Measurements from ENCODE around the gene RBBP8. TPM values are rescaled to one million over a fixed set of nuclear protein-coding genes. Genes with fewer than 3 reads are reported as not detected.

Gene RBBP8
- total RNA-seq, 1 donor from 2014 or later, result 6.7 TPM

DNA sequence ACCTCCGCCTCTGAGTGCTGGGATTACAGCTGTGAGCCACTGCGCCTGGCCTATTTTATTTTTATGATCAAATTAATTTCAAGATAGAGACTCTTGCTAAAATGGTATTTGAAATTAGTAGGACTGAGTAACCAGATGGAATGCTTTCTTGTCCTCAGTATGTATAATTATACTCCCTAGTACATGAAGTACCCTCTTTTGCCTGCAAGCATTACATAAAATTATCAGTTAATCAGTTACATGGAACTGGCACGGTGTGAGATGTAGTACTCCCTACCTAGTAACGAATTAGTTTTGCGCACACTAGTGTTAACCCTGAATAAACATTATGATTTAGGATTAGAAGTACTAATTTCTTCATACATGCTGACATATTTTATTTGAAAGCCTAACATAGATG is 41.6 kb downstream of the RBBP8 start:
- TF ChIP-seq, protein P1, sequence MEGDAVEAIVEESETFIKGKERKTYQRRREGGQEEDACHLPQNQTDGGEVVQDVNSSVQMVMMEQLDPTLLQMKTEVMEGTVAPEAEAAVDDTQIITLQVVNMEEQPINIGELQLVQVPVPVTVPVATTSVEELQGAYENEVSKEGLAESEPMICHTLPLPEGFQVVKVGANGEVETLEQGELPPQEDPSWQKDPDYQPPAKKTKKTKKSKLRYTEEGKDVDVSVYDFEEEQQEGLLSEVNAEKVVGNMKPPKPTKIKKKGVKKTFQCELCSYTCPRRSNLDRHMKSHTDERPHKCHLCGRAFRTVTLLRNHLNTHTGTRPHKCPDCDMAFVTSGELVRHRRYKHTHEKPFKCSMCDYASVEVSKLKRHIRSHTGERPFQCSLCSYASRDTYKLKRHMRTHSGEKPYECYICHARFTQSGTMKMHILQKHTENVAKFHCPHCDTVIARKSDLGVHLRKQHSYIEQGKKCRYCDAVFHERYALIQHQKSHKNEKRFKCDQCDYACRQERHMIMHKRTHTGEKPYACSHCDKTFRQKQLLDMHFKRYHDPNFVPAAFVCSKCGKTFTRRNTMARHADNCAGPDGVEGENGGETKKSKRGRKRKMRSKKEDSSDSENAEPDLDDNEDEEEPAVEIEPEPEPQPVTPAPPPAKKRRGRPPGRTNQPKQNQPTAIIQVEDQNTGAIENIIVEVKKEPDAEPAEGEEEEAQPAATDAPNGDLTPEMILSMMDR (IDR thresholded peaks at IDR 0.05; ENCODE audit: borderline replicate concordance), result no peak
- Histone ChIP-seq H3K27me3 (ENCODE audit: low read depth) (no peaks in the 10 kb centered on the region), H3K36me3 (peaks cover 3% of the 10 kb centered on the region), H3K9me3 (replicated peaks) (no peaks in the 10 kb centered on the region), H3K4me3 (no peak overlapping the region), H3K4me1 (no peaks in the 10 kb centered on the region), H3K27ac (replicated peaks) (no peak overlapping the region)
- no peak for DNase-seq
- intact Hi-C loops (cut with micrococcal nuclease), result loop anchor here (10.0 kb wide), 1 partner anchor 170 kb away; no protein-coding TSS in a partner anchor

DNA sequence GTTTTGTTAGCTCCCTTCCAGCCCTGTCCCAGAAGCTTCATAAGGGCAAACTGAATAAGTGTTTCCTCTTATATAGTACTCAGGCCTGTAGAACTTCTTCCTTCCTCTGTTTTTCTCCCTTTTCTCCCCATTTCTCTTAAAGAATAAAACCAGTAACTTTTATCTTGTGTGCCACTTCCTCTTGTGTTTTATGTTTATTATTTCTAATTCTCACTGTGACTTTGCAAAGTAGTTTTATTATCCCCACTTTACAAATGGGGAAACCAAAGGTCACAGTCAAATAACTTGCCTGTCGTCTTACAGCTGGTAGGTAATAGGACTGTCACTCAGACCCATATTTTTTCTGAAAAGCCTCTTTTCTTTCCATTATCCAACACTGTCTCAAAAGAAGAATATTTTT is 42.4 kb downstream of the RBBP8 start:
- TF ChIP-seq, protein P1 (IDR thresholded peaks at IDR 0.05; ENCODE audit: borderline replicate concordance), result no peak
- no peaks in the 10 kb centered on the region for H3K4me1 ChIP-seq
- DNase-seq, result no peak
- intact Hi-C loops (cut with micrococcal nuclease), result loop anchor here (10.0 kb wide), 1 partner anchor 171 kb away; no protein-coding TSS in a partner anchor
- H3K27me3 ChIP-seq (ENCODE audit: low read depth), result no peaks in the 10 kb centered on the region
- no peak overlapping the region for H3K27ac ChIP-seq (replicated peaks)
- no peaks in the 10 kb centered on the region for H3K36me3 ChIP-seq
- no peaks in the 10 kb centered on the region for H3K9me3 ChIP-seq (replicated peaks)
- H3K4me3 ChIP-seq, result no peak overlapping the region

GRCh38 chr18:22977847-22978701 is 44.9 kb downstream of the RBBP8 start:
- intact Hi-C loops (cut with micrococcal nuclease), result loop anchor here (10.0 kb wide), 1 partner anchor 173 kb away; no protein-coding TSS in a partner anchor

DNA sequence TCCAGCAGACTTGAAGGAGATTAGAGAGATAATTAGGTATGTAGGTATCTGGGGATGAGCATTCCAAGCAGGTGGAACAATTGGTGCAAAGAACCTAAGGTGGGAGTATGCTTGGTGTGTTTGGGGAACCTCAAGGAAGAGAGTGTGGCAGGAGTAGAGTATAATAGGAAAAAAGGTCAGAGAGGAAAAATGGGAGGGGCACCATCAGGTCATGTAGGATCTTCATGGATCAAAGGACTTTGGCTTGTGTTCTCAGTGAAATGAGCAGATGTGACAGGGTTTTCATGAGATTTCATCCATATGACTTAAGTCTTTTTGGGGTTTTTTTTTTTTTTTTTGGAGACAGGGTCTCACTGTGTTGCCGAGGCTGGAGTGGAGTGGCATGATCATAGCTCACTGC is 47.3 kb downstream of the RBBP8 start:
- H3K4me3 ChIP-seq, result no peak overlapping the region
- intact Hi-C loops (cut with micrococcal nuclease), result loop anchor here (10.0 kb wide), 1 partner anchor 56 kb away; no protein-coding TSS in a partner anchor
- DNase-seq, result no peak
- no peaks in the 10 kb centered on the region for H3K9me3 ChIP-seq (replicated peaks)
- TF ChIP-seq, protein P1 (IDR thresholded peaks at IDR 0.05; ENCODE audit: borderline replicate concordance), result no peak
- H3K27me3 ChIP-seq (ENCODE audit: low read depth), result no peaks in the 10 kb centered on the region
- no peak overlapping the region for H3K27ac ChIP-seq (replicated peaks)
- peaks cover 4% of the 10 kb centered on the region for H3K36me3 ChIP-seq
- no peaks in the 10 kb centered on the region for H3K4me1 ChIP-seq

More at GRCh38 chr18:22977847-22978701, 44.9 kb downstream of the RBBP8 start:
- Histone ChIP-seq H3K4me3 (no peak overlapping the region), H3K27ac (replicated peaks) (no peak overlapping the region), H3K9me3 (replicated peaks) (no peaks in the 10 kb centered on the region), H3K36me3 (no peaks in the 10 kb centered on the region), H3K4me1 (no peaks in the 10 kb centered on the region), H3K27me3 (ENCODE audit: low read depth) (no peaks in the 10 kb centered on the region)
- no peak for DNase-seq
- TF ChIP-seq, protein P1 (IDR thresholded peaks at IDR 0.05; ENCODE audit: borderline replicate concordance), result no peak

GRCh38 chr18:22981274-22982133 is 48.4 kb downstream of the RBBP8 start:
- H3K4me1 ChIP-seq, result no peaks in the 10 kb centered on the region
- H3K4me3 ChIP-seq, result no peak overlapping the region
- H3K27me3 ChIP-seq (ENCODE audit: low read depth), result no peaks in the 10 kb centered on the region
- TF ChIP-seq, protein P1 (IDR thresholded peaks at IDR 0.05; ENCODE audit: borderline replicate concordance), result no peak
- H3K9me3 ChIP-seq (replicated peaks), result no peaks in the 10 kb centered on the region
- intact Hi-C loops (cut with micrococcal nuclease), result loop anchor here (10.0 kb wide), 1 partner anchor 57 kb away; no protein-coding TSS in a partner anchor
- H3K27ac ChIP-seq (replicated peaks), result no peak overlapping the region
- DNase-seq, result no peak
- peaks cover 7% of the 10 kb centered on the region for H3K36me3 ChIP-seq
